Measurements from ENCODE around the gene GMPS. TPM values are rescaled to one million over a fixed set of nuclear protein-coding genes. Genes with fewer than 3 reads are reported as not detected.

GMPS gene
- total and polyA plus RNA-seq, 2 of the 4 experiments (the other 2 are of a cell fraction), result 33.9 to 52.5 TPM

- DNase-seq, result no peak
- Histone ChIP-seq H3K23ac (ENCODE audit: low read depth, low read length) (no peak overlapping the region), H3K4me2 (ENCODE audit: low read depth, low read length) (no peak overlapping the region), H3K36me3 (ENCODE audit: control insufficient read depth, insufficient read depth, low read length) (no peaks in the 10 kb centered on the region), H3K9ac (ENCODE audit: low read depth, low read length) (no peak overlapping the region), H2AK9ac (replicated peaks; ENCODE audit: low read depth, low read length, poor library complexity) (no peak overlapping the region), H4K20me1 (ENCODE audit: insufficient read depth, low read length) (no peaks in the 10 kb centered on the region), H2AK5ac (ENCODE audit: low read depth, low read length) (no peak overlapping the region), H2BK5ac (ENCODE audit: low read depth, low read length, poor library complexity, severe bottlenecking) (no peak overlapping the region), H3K27ac (ENCODE audit: insufficient read depth, low read length) (no peak overlapping the region), H3K27me3 (ENCODE audit: control insufficient read depth, insufficient read depth, low read length) (no peaks in the 10 kb centered on the region), H3K56ac (ENCODE audit: extremely low read depth, insufficient read depth, low read length) (no peak overlapping the region), H3K18ac (ENCODE audit: low read depth, low read length) (no peak overlapping the region), H4K5ac (ENCODE audit: low read depth, low read length) (no peak overlapping the region), H3K4me1 (ENCODE audit: control insufficient read depth, insufficient read depth, low read length) (0 out of 2 replicates have a peak, but pooled peaks cover 2% of the 10 kb centered on the region), H3K14ac (replicated peaks; ENCODE audit: low read depth, low read length) (no peak overlapping the region), H3K4ac (ENCODE audit: low read depth, low read length) (no peak overlapping the region), H3K79me1 (ENCODE audit: low read depth in 1 of 2, low read length in 2 of 2) (no peaks in the 10 kb centered on the region), H2BK120ac (ENCODE audit: low read depth, low read length) (no peak overlapping the region), H4K91ac (ENCODE audit: insufficient read depth, low read depth, low read length) (no peak overlapping the region), H3K9me3 (ENCODE audit: control insufficient read depth, insufficient read depth, low read length) (no peaks in the 10 kb centered on the region), H2BK15ac (ENCODE audit: low read depth, low read length) (no peak overlapping the region), H3K9me1 (ENCODE audit: insufficient read depth, low read length) (no peaks in the 10 kb centered on the region), H2BK20ac (ENCODE audit: low read depth, low read length) (no peak overlapping the region), H2AFZ (replicated peaks; ENCODE audit: low read length, poor library complexity) (no peak overlapping the region), H4K8ac (ENCODE audit: low read depth in 2 of 2, low read length in 2 of 2) (no peak overlapping the region), H3K4me3 (ENCODE audit: insufficient read depth, low read depth, low read length) (no peak overlapping the region)
- dilution Hi-C loops (cut with HindIII; ENCODE audit: low sequenced_read_pairs, unreplicated experiment) (no loop called here), intact Hi-C loops (cut with micrococcal nuclease) (no loop called here), in situ Hi-C loops (cut with MboI; ENCODE audit: low sequenced_read_pairs) (loop anchor here (25.0 kb wide), 1 partner anchor 1145 kb away; no protein-coding TSS in a partner anchor)
- ChIA-PET POLR2A (ENCODE audit: unreplicated experiment) (no interaction called here), CTCF (no interaction called here)
- BruUV-seq (replicated peaks), result no TSS peak
- no CpG with 5 or more reads among the region's 1 CpG for WGBS, 2 experiments (ENCODE audit: extremely low coverage in 2 of 2, insufficient read length in 1 of 2)
- ATAC-seq (ENCODE audit: low read depth), result no peak
- no peak for TF ChIP-seq SMC3 (IDR thresholded peaks at IDR 0.05; ENCODE audit: low read depth, low read length)
- no peak for TF ChIP-seq CHD1 (IDR thresholded peaks at IDR 0.05; ENCODE audit: low read depth, low read length)
- TF ChIP-seq, protein P1, sequence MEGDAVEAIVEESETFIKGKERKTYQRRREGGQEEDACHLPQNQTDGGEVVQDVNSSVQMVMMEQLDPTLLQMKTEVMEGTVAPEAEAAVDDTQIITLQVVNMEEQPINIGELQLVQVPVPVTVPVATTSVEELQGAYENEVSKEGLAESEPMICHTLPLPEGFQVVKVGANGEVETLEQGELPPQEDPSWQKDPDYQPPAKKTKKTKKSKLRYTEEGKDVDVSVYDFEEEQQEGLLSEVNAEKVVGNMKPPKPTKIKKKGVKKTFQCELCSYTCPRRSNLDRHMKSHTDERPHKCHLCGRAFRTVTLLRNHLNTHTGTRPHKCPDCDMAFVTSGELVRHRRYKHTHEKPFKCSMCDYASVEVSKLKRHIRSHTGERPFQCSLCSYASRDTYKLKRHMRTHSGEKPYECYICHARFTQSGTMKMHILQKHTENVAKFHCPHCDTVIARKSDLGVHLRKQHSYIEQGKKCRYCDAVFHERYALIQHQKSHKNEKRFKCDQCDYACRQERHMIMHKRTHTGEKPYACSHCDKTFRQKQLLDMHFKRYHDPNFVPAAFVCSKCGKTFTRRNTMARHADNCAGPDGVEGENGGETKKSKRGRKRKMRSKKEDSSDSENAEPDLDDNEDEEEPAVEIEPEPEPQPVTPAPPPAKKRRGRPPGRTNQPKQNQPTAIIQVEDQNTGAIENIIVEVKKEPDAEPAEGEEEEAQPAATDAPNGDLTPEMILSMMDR (conservative IDR thresholded peaks at IDR 0.05; ENCODE audit: low read depth, low read length), result no peak
- TF ChIP-seq RAD21 (IDR thresholded peaks at IDR 0.05; ENCODE audit: low read length), result no peak
- TF ChIP-seq POLR2A (IDR thresholded peaks at IDR 0.05; ENCODE audit: low read depth, low read length), result no peak
- no peak for TF ChIP-seq MAFK (IDR thresholded peaks at IDR 0.05; ENCODE audit: low read depth, low read length)
- TF ChIP-seq FOS (IDR thresholded peaks at IDR 0.05; ENCODE audit: low read depth, low read length), result no peak
- no peak for TF ChIP-seq MAZ (IDR thresholded peaks at IDR 0.05; ENCODE audit: borderline replicate concordance, low read depth, low read length)
- no peak for TF ChIP-seq RFX5 (IDR thresholded peaks at IDR 0.05; ENCODE audit: low read depth, low read length)
- no peak for TF ChIP-seq ELK1 (IDR thresholded peaks at IDR 0.05; ENCODE audit: borderline replicate concordance, low read depth, low read length)
- no peak for TF ChIP-seq MXI1 (IDR thresholded peaks at IDR 0.05; ENCODE audit: borderline replicate concordance, low read depth, low read length)
- TF ChIP-seq CEBPB (IDR thresholded peaks at IDR 0.05; ENCODE audit: low read depth, low read length), result no peak
- no peak for TF ChIP-seq NFE2L2 (IDR thresholded peaks at IDR 0.05; ENCODE audit: low read depth, low read length)
- TF ChIP-seq RCOR1 (IDR thresholded peaks at IDR 0.05; ENCODE audit: insufficient replicate concordance, low read length), result no peak
- TF ChIP-seq, protein P2, sequence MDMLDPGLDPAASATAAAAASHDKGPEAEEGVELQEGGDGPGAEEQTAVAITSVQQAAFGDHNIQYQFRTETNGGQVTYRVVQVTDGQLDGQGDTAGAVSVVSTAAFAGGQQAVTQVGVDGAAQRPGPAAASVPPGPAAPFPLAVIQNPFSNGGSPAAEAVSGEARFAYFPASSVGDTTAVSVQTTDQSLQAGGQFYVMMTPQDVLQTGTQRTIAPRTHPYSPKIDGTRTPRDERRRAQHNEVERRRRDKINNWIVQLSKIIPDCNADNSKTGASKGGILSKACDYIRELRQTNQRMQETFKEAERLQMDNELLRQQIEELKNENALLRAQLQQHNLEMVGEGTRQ (IDR thresholded peaks at IDR 0.05; ENCODE audit: low read depth, low read length), result no peak
- TF ChIP-seq BHLHE40 (IDR thresholded peaks at IDR 0.05; ENCODE audit: low read depth, low read length), result no peak
Measured at GRCh38 chr3:155991847-155992246, 121.4 kb downstream of the GMPS start.
